Transverse colon (tissue), 3 donors: ENCODE results near the gene OPTC.

Experiments
- EP300 ChIP-seq: sonication (generic); formaldehyde crosslinking; IDR thresholded peaks from one replicate; pipeline ENCODE4 v1.6.1; 2017; ENCODE audit warnings: antibody characterized with exemption, low read depth
- TF ChIP-seq, protein P1 (sequence below), 5 experiments: fragments of 200-600 bp in 3 of 5; fragments of 450-650 bp in 2 of 5; sonication (generic) in 3 of 5; IDR thresholded peaks; 1 replicate in 2 of 5; 2 replicates in 3 of 5; pipeline ENCODE4 v1.5.1; 2016 to 2017; ENCODE audit warnings: antibody characterized with exemption in 5 of 5, inconsistent platforms in 3 of 5, mild to moderate bottlenecking in 2 of 5, moderate library complexity in 1 of 5

DNA sequence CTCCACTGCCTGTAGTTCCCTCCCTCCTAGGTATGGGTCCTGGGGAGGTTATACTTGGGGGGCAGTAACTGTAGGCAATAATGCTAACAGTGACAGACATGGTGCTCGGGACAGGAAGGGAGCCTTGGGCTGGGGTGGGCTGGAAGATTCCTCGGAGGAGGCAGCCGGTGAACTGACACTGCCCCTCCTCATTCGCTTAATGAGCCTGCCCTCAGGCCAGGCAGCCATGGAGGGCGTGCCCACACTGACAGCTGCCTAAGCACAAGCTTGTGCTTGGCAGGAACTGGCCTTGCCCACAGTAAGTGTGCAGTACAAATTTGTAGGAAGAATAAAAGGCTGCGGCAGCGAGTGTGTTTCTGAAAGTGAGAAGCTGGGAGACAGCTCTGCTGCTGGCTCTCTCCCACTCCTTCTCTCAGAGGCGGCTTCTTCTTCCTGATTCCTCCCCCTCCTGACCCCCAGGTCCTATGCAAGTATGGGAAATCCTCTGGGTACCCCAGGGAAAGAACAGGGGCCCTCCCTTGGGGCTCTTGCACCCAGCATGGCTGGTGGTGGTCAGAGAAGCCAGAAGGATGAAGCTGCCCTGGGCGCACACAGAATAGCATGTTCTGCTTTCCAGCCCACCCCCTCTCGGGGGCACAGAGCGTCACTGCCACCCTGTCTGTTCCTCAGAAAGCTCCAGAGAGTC, 23.6 kb downstream of the OPTC start:
- no peak for TF ChIP-seq EP300
- TF ChIP-seq, protein P1, sequence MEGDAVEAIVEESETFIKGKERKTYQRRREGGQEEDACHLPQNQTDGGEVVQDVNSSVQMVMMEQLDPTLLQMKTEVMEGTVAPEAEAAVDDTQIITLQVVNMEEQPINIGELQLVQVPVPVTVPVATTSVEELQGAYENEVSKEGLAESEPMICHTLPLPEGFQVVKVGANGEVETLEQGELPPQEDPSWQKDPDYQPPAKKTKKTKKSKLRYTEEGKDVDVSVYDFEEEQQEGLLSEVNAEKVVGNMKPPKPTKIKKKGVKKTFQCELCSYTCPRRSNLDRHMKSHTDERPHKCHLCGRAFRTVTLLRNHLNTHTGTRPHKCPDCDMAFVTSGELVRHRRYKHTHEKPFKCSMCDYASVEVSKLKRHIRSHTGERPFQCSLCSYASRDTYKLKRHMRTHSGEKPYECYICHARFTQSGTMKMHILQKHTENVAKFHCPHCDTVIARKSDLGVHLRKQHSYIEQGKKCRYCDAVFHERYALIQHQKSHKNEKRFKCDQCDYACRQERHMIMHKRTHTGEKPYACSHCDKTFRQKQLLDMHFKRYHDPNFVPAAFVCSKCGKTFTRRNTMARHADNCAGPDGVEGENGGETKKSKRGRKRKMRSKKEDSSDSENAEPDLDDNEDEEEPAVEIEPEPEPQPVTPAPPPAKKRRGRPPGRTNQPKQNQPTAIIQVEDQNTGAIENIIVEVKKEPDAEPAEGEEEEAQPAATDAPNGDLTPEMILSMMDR (IDR thresholded peaks at IDR 0.05): no peak
